ENCODE measurements around the gene MGAT5.

MGAT5 gene

GRCh38 chr2:134396493-134396892, 142.6 kb downstream of the MGAT5 start:
- no peak overlapping the region for H3K27ac ChIP-seq (ENCODE audit: low read length)
- no peak overlapping the region for H3K9ac ChIP-seq (ENCODE audit: low read length)
- no peaks in the 10 kb centered on the region for H3K27me3 ChIP-seq (ENCODE audit: control insufficient read depth, insufficient read depth, low read length)
- H3K9me3 ChIP-seq (ENCODE audit: control insufficient read depth, low read depth, low read length): no peaks in the 10 kb centered on the region
- no peaks in the 10 kb centered on the region for H3K36me3 ChIP-seq (ENCODE audit: control insufficient read depth, low read depth, low read length)
- no peaks in the 10 kb centered on the region for H3K4me1 ChIP-seq (ENCODE audit: control insufficient read depth, low read depth, low read length)
- no peak overlapping the region for H3K4me3 ChIP-seq (ENCODE audit: low read length)

GRCh38 chr2:134397146-134397896, 143.4 kb downstream of the MGAT5 start:
- Histone ChIP-seq H3K4me1 (ENCODE audit: control insufficient read depth, low read depth, low read length) (no peaks in the 10 kb centered on the region), H3K27me3 (ENCODE audit: control insufficient read depth, insufficient read depth, low read length) (no peaks in the 10 kb centered on the region), H3K9me3 (ENCODE audit: control insufficient read depth, low read depth, low read length) (no peaks in the 10 kb centered on the region), H3K36me3 (ENCODE audit: control insufficient read depth, low read depth, low read length) (no peaks in the 10 kb centered on the region), H3K27ac (ENCODE audit: low read length) (no peak overlapping the region), H3K9ac (ENCODE audit: low read length) (no peak overlapping the region), H3K4me3 (ENCODE audit: low read length) (no peak overlapping the region)

- Histone ChIP-seq H3K27me3 (ENCODE audit: control insufficient read depth, insufficient read depth, low read length) (no peaks in the 10 kb centered on the region), H3K9me3 (ENCODE audit: control insufficient read depth, low read depth, low read length) (no peaks in the 10 kb centered on the region), H3K9ac (ENCODE audit: low read length) (no peak overlapping the region), H3K4me3 (ENCODE audit: low read length) (no peak overlapping the region), H3K27ac (ENCODE audit: low read length) (no peak overlapping the region), H3K36me3 (ENCODE audit: control insufficient read depth, low read depth, low read length) (no peaks in the 10 kb centered on the region), H3K4me1 (ENCODE audit: control insufficient read depth, low read depth, low read length) (no peaks in the 10 kb centered on the region)
Measured at GRCh38 chr2:134398300-134398699, 144.4 kb downstream of the MGAT5 start.

- Histone ChIP-seq H3K9ac (ENCODE audit: low read length) (no peak overlapping the region), H3K36me3 (ENCODE audit: control insufficient read depth, low read depth, low read length) (no peaks in the 10 kb centered on the region), H3K9me3 (ENCODE audit: control insufficient read depth, low read depth, low read length) (no peaks in the 10 kb centered on the region), H3K4me1 (ENCODE audit: control insufficient read depth, low read depth, low read length) (no peaks in the 10 kb centered on the region), H3K4me3 (ENCODE audit: low read length) (no peak overlapping the region), H3K27ac (ENCODE audit: low read length) (no peak overlapping the region), H3K27me3 (ENCODE audit: control insufficient read depth, insufficient read depth, low read length) (no peaks in the 10 kb centered on the region)
Measured at GRCh38 chr2:134399096-134399495, 145.2 kb downstream of the MGAT5 start.

GRCh38 chr2:134401081-134401497, 147.2 kb downstream of the MGAT5 start:
- Histone ChIP-seq H3K4me1 (ENCODE audit: control insufficient read depth, low read depth, low read length) (no peaks in the 10 kb centered on the region), H3K9ac (ENCODE audit: low read length) (no peak overlapping the region), H3K9me3 (ENCODE audit: control insufficient read depth, low read depth, low read length) (no peaks in the 10 kb centered on the region), H3K4me3 (ENCODE audit: low read length) (no peak overlapping the region), H3K36me3 (ENCODE audit: control insufficient read depth, low read depth, low read length) (no peaks in the 10 kb centered on the region), H3K27me3 (ENCODE audit: control insufficient read depth, insufficient read depth, low read length) (no peaks in the 10 kb centered on the region), H3K27ac (ENCODE audit: low read length) (no peak overlapping the region)

GRCh38 chr2:134401789-134402188, 147.9 kb downstream of the MGAT5 start:
- H3K9me3 ChIP-seq (ENCODE audit: control insufficient read depth, low read depth, low read length): no peaks in the 10 kb centered on the region
- H3K27me3 ChIP-seq (ENCODE audit: control insufficient read depth, insufficient read depth, low read length): no peaks in the 10 kb centered on the region
- no peaks in the 10 kb centered on the region for H3K4me1 ChIP-seq (ENCODE audit: control insufficient read depth, low read depth, low read length)
- H3K9ac ChIP-seq (ENCODE audit: low read length): no peak overlapping the region
- no peak overlapping the region for H3K27ac ChIP-seq (ENCODE audit: low read length)
- no peak overlapping the region for H3K4me3 ChIP-seq (ENCODE audit: low read length)
- H3K36me3 ChIP-seq (ENCODE audit: control insufficient read depth, low read depth, low read length): no peaks in the 10 kb centered on the region

- H3K36me3 ChIP-seq (ENCODE audit: control insufficient read depth, low read depth, low read length): no peaks in the 10 kb centered on the region
- no peak overlapping the region for H3K4me3 ChIP-seq (ENCODE audit: low read length)
- no peak overlapping the region for H3K9ac ChIP-seq (ENCODE audit: low read length)
- no peaks in the 10 kb centered on the region for H3K27me3 ChIP-seq (ENCODE audit: control insufficient read depth, insufficient read depth, low read length)
- no peaks in the 10 kb centered on the region for H3K4me1 ChIP-seq (ENCODE audit: control insufficient read depth, low read depth, low read length)
- no peak overlapping the region for H3K27ac ChIP-seq (ENCODE audit: low read length)
- H3K9me3 ChIP-seq (ENCODE audit: control insufficient read depth, low read depth, low read length): no peaks in the 10 kb centered on the region
Measured at GRCh38 chr2:134402410-134402809, 148.5 kb downstream of the MGAT5 start.

GRCh38 chr2:134405611-134406081, 151.8 kb downstream of the MGAT5 start:
- H3K9ac ChIP-seq (ENCODE audit: low read length): no peak overlapping the region
- no peak overlapping the region for H3K27ac ChIP-seq (ENCODE audit: low read length)
- no peaks in the 10 kb centered on the region for H3K36me3 ChIP-seq (ENCODE audit: control insufficient read depth, low read depth, low read length)

GRCh38 chr2:134406311-134406710, 152.4 kb downstream of the MGAT5 start:
- H3K36me3 ChIP-seq (ENCODE audit: control insufficient read depth, low read depth, low read length): no peaks in the 10 kb centered on the region
- no peak overlapping the region for H3K9ac ChIP-seq (ENCODE audit: low read length)
- no peaks in the 10 kb centered on the region for H3K9me3 ChIP-seq (ENCODE audit: control insufficient read depth, low read depth, low read length)
- no peak overlapping the region for H3K4me3 ChIP-seq (ENCODE audit: low read length)
- no peaks in the 10 kb centered on the region for H3K27me3 ChIP-seq (ENCODE audit: control insufficient read depth, insufficient read depth, low read length)
- H3K27ac ChIP-seq (ENCODE audit: low read length): no peak overlapping the region
- H3K4me1 ChIP-seq (ENCODE audit: control insufficient read depth, low read depth, low read length): no peaks in the 10 kb centered on the region

More at GRCh38 chr2:134405611-134406081, 151.8 kb downstream of the MGAT5 start:
- no peak overlapping the region for H3K4me3 ChIP-seq (ENCODE audit: low read length)
- no peaks in the 10 kb centered on the region for H3K9me3 ChIP-seq (ENCODE audit: control insufficient read depth, low read depth, low read length)
- no peaks in the 10 kb centered on the region for H3K4me1 ChIP-seq (ENCODE audit: control insufficient read depth, low read depth, low read length)
- no peaks in the 10 kb centered on the region for H3K27me3 ChIP-seq (ENCODE audit: control insufficient read depth, insufficient read depth, low read length)

GRCh38 chr2:134406736-134407135, 152.9 kb downstream of the MGAT5 start:
- Histone ChIP-seq H3K4me1 (ENCODE audit: control insufficient read depth, low read depth, low read length) (peaks cover 2% of the 10 kb centered on the region), H3K4me3 (ENCODE audit: low read length) (no peak overlapping the region), H3K27me3 (ENCODE audit: control insufficient read depth, insufficient read depth, low read length) (no peaks in the 10 kb centered on the region), H3K27ac (ENCODE audit: low read length) (no peak overlapping the region), H3K9me3 (ENCODE audit: control insufficient read depth, low read depth, low read length) (no peaks in the 10 kb centered on the region), H3K9ac (ENCODE audit: low read length) (no peak overlapping the region), H3K36me3 (ENCODE audit: control insufficient read depth, low read depth, low read length) (no peaks in the 10 kb centered on the region)

- Histone ChIP-seq H3K27ac (ENCODE audit: low read length) (no peak overlapping the region), H3K9ac (ENCODE audit: low read length) (no peak overlapping the region), H3K27me3 (ENCODE audit: control insufficient read depth, insufficient read depth, low read length) (no peaks in the 10 kb centered on the region), H3K4me3 (ENCODE audit: low read length) (no peak overlapping the region), H3K9me3 (ENCODE audit: control insufficient read depth, low read depth, low read length) (no peaks in the 10 kb centered on the region), H3K36me3 (ENCODE audit: control insufficient read depth, low read depth, low read length) (no peaks in the 10 kb centered on the region), H3K4me1 (ENCODE audit: control insufficient read depth, low read depth, low read length) (peaks cover 4% of the 10 kb centered on the region)
Measured at GRCh38 chr2:134407154-134407890, 153.4 kb downstream of the MGAT5 start.
